SH-SY5Y (cell line): Measurements from ENCODE around the gene OR13C2.

Source experiments
- GATA2 ChIP-seq: IDR thresholded peaks from 2 replicates; pipeline ENCODE4 v1.6.1; 2011; ENCODE audit warnings: mild to moderate bottlenecking, low read depth, low read length
- GATA3 ChIP-seq: IDR thresholded peaks from 2 replicates; pipeline ENCODE4 v1.6.1; 2011; ENCODE audit warnings: low read depth, mild to moderate bottlenecking, low read length, moderate library complexity

DNA sequence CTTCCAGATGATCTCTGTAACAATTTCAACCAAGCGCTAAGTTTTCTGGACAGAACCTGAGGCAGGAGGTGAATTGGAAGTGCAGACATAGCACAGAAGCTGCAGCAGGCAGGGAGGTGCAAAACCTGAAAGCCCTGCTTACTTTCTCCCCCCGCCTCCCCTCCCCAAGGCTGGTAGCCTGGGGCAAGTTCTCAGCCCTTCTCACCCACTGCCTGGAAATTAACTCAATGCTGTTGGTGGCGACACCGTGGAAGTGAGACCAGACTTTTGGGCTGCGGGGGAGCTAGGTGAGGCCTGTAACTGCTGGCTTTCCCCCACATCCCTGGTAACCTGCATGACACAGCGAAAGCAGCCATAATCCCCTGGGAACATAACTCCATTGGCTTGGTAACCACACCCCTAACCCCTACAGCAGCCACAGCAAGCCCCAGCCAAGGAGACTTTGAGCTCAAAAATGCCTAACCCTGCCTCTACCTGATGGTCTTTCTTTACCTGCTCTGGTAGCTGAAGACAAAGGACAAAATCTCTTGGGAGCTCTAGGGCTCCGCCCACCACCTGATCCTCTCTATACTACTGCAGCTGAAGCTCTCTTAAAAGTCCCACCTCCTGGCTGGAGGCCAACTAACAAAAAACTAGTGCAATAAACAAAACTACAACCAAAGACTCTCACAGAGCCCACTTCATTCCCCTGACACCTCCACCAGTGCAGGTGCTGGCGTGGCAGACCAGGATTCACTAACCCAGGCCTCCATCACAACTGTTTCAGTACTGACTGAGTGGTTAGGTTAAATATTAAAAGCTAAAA is 48.4 kb downstream of the OR13C2 start:
- TF ChIP-seq GATA2 (no peak), GATA3 (no peak)
